Duodenal mucosa (tissue), 2 donors: ENCODE data around the gene TRIP10.

Experiments used
- H3K27ac ChIP-seq: one replicate; pipeline ENCODE4 v1.7.0; 2013; ENCODE audit warnings: low read depth, low read length
- H3K27me3 ChIP-seq, 2 donors: one replicate each; pipeline ENCODE4 v1.7.0; 2013; ENCODE audit warnings: low read length in 2 of 2, control low read depth in 1 of 2; ENCODE audit not compliant: insufficient read depth in 2 of 2, control insufficient read depth in 1 of 2
- H3K36me3 ChIP-seq, 2 donors: one replicate each; pipeline ENCODE4 v1.7.0; 2013; ENCODE audit warnings: low read length in 2 of 2, control low read depth in 1 of 2; ENCODE audit not compliant: insufficient read depth in 2 of 2, control insufficient read depth in 1 of 2
- H3K4me1 ChIP-seq, 2 donors: one replicate each; pipeline ENCODE4 v1.7.0; 2013; ENCODE audit warnings: low read length in 2 of 2, control low read depth in 1 of 2; ENCODE audit not compliant: insufficient read depth in 2 of 2, control insufficient read depth in 1 of 2
- H3K4me3 ChIP-seq, 2 donors: one replicate each; pipeline ENCODE4 v1.7.0; 2013; ENCODE audit warnings: low read length in 2 of 2, low read depth in 1 of 2
- H3K9ac ChIP-seq, 2 donors: one replicate each; pipeline ENCODE4 v1.7.0; 2013; ENCODE audit warnings: low read length in 2 of 2, low read depth in 1 of 2
- H3K9me3 ChIP-seq, 2 donors: one replicate each; pipeline ENCODE4 v1.7.0; 2013; ENCODE audit warnings: low read length in 2 of 2, control low read depth in 1 of 2; ENCODE audit not compliant: control insufficient read depth in 1 of 2

Gene TRIP10

GRCh38 chr19:6735181-6735911, 4.1 kb upstream of the TRIP10 start:
- Histone ChIP-seq H3K36me3 (peaks cover 15 to 22% of the 10 kb centered on the region in 2 donors), H3K27ac (no peak overlapping the region), H3K9ac (peak overlapping the region in 1 of 2 donors; percentile 75), H3K9me3 (no peaks in the 10 kb centered on the region), H3K27me3 (no peaks in the 10 kb centered on the region), H3K4me1 (peaks cover 26 to 29% of the 10 kb centered on the region in 2 donors), H3K4me3 (peak overlapping the region; percentile 84)

GRCh38 chr19:6736169-6736916, 3.1 kb upstream of the TRIP10 start:
- no peaks in the 10 kb centered on the region for H3K9me3 ChIP-seq
- no peaks in the 10 kb centered on the region for H3K27me3 ChIP-seq
- peak overlapping the region; percentile 84 for H3K4me3 ChIP-seq
- H3K4me1 ChIP-seq = peaks cover 29 to 34% of the 10 kb centered on the region in 2 donors
- peak overlapping the region; percentile 73 to 75 for H3K9ac ChIP-seq
- peak overlapping the region; percentile 88 for H3K27ac ChIP-seq
- H3K36me3 ChIP-seq = peaks cover 15 to 22% of the 10 kb centered on the region in 2 donors

GRCh38 chr19:6736917-6737283, 2.6 kb upstream of the TRIP10 start:
- peaks cover 32 to 37% of the 10 kb centered on the region in 2 donors for H3K4me1 ChIP-seq

GRCh38 chr19:6737284-6737872, 2.1 kb upstream of the TRIP10 start, which contains the start of gene GPR108:
TSS of gene GPR108 (minus strand) at chr19:6737580. CDS start at chr19:6737576, 4 bp downstream.
- Histone ChIP-seq H3K36me3 (peaks cover 11 to 14% of the 10 kb centered on the region in 2 donors), H3K9ac (peak within 1 kb of the TSS; percentile 74 to 88), H3K27me3 (no peaks in the 10 kb centered on the region), H3K4me3 (peak within 1 kb of the TSS; percentile 84), H3K4me1 (peaks cover 32 to 37% of the 10 kb centered on the region in 2 donors), H3K27ac (peak within 1 kb of the TSS; percentile 88), H3K9me3 (no peaks in the 10 kb centered on the region)

More at GRCh38 chr19:6736917-6737283, 2.6 kb upstream of the TRIP10 start:
- H3K9ac ChIP-seq = peak overlapping the region; percentile 73 to 75
- H3K27me3 ChIP-seq = no peaks in the 10 kb centered on the region
- H3K4me3 ChIP-seq = peak overlapping the region; percentile 84
- no peaks in the 10 kb centered on the region for H3K9me3 ChIP-seq
- peaks cover 12 to 18% of the 10 kb centered on the region in 2 donors for H3K36me3 ChIP-seq
- peak overlapping the region; percentile 88 for H3K27ac ChIP-seq

GRCh38 chr19:6737873-6738786, 1.4 kb upstream of the TRIP10 start:
- Histone ChIP-seq H3K9ac (peak overlapping the region; percentile 74 to 88), H3K9me3 (no peaks in the 10 kb centered on the region), H3K36me3 (peaks cover 4 to 8% of the 10 kb centered on the region in 2 donors), H3K27ac (peak overlapping the region; percentile 71), H3K27me3 (no peaks in the 10 kb centered on the region), H3K4me1 (peaks cover 32 to 37% of the 10 kb centered on the region in 2 donors), H3K4me3 (peak overlapping the region; percentile 14 to 62)

- peaks cover 6 to 11% of the 10 kb centered on the region in 2 donors for H3K36me3 ChIP-seq
- H3K9ac ChIP-seq = peak overlapping the region; percentile 74 to 88
- peaks cover 35 to 40% of the 10 kb centered on the region in 2 donors for H3K4me1 ChIP-seq
- peak overlapping the region; percentile 62 for H3K4me3 ChIP-seq
- peak overlapping the region; percentile 71 for H3K27ac ChIP-seq
- H3K9me3 ChIP-seq = no peaks in the 10 kb centered on the region
- H3K27me3 ChIP-seq = no peaks in the 10 kb centered on the region
Measured at GRCh38 chr19:6738787-6739389, 592 bp upstream of the TRIP10 start.

GRCh38 chr19:6739883-6740588, 556 bp downstream of the TRIP10 start:
- peak overlapping the region; percentile 70 for H3K27ac ChIP-seq
- H3K9me3 ChIP-seq = no peaks in the 10 kb centered on the region
- H3K27me3 ChIP-seq = no peaks in the 10 kb centered on the region
- H3K4me1 ChIP-seq = peaks cover 47 to 51% of the 10 kb centered on the region in 2 donors
- H3K4me3 ChIP-seq = peak overlapping the region; percentile 82 to 86
- peak overlapping the region; percentile 92 to 94 for H3K9ac ChIP-seq
- peaks cover 6 to 15% of the 10 kb centered on the region in 2 donors for H3K36me3 ChIP-seq

- Histone ChIP-seq H3K9ac (peak overlapping the region; percentile 92 to 94), H3K4me3 (peak overlapping the region; percentile 82 to 86), H3K27ac (peak overlapping the region; percentile 63), H3K36me3 (peaks cover 4 to 17% of the 10 kb centered on the region in 2 donors), H3K27me3 (no peaks in the 10 kb centered on the region), H3K9me3 (no peaks in the 10 kb centered on the region), H3K4me1 (peaks cover 44 to 54% of the 10 kb centered on the region in 2 donors)
Measured at GRCh38 chr19:6740589-6741343, 1.3 kb downstream of the TRIP10 start.
